Measurements from ENCODE around the gene PHACTR4. TPM values are rescaled to one million over a fixed set of nuclear protein-coding genes. Genes with fewer than 3 reads are reported as not detected.
"Not testable (repeated sequence)": the region's sequence is repeated elsewhere in the genome, so short reads cannot be mapped to it uniquely, and the experiment has no call there.

The PHACTR4 gene
- total RNA-seq, 1 experiment from 2014 or later = 50.7 TPM

GRCh38 chr1:28447679-28448078, 78.1 kb downstream of the PHACTR4 start:
- peak overlapping the region; percentile 79 for H3K27ac Mint-ChIP-seq (ENCODE audit: low read depth, unreplicated experiment)
- BruUV-seq (replicated peaks) = no TSS peak
- no peaks in the 10 kb centered on the region for H3K9me3 Mint-ChIP-seq (ENCODE audit: unreplicated experiment)
- H3K27me3 Mint-ChIP-seq (ENCODE audit: insufficient read depth, unreplicated experiment) = no peaks in the 10 kb centered on the region
- intact Hi-C loops (cut with micrococcal nuclease) = no loop called here
- peaks cover 7% of the 10 kb centered on the region for H3K36me3 Mint-ChIP-seq (ENCODE audit: insufficient read depth, unreplicated experiment)
- ChIA-PET POLR2A (interaction anchor here (0.6 to 6.2 kb wide), 5 partner anchors 9 to 60 kb away, joined by 3 to 58 read pairs (median 3); no protein-coding TSS in a partner anchor), CTCF (interaction anchor here (0.6 kb wide), 1 partner anchor 39 kb away, joined by 4 read pairs; no protein-coding TSS in a partner anchor)
- no peak for DNase-seq (ENCODE audit: unreplicated experiment)
- H3K4me3 Mint-ChIP-seq (ENCODE audit: unreplicated experiment) = no peak overlapping the region
- TF ChIP-seq CTCF (IDR thresholded peaks at IDR 0.05; ENCODE audit: unreplicated experiment) = no peak
- H3K4me1 Mint-ChIP-seq (ENCODE audit: insufficient read depth, unreplicated experiment) = peaks cover 15% of the 10 kb centered on the region

- POLR2A ChIA-PET = interaction anchor here (0.6 to 6.2 kb wide), 5 partner anchors 9 to 60 kb away, joined by 3 to 58 read pairs (median 3); no protein-coding TSS in a partner anchor
- BruUV-seq (replicated peaks); H3K27me3 Mint-ChIP-seq (ENCODE audit: insufficient read depth, unreplicated experiment); DNase-seq (ENCODE audit: unreplicated experiment); CTCF ChIA-PET; H3K36me3 Mint-ChIP-seq (ENCODE audit: insufficient read depth, unreplicated experiment); H3K4me3 Mint-ChIP-seq (ENCODE audit: unreplicated experiment); H3K9me3 Mint-ChIP-seq (ENCODE audit: unreplicated experiment); intact Hi-C loops (cut with micrococcal nuclease): not testable (repeated sequence)
- Mint-ChIP-seq H3K27ac (ENCODE audit: low read depth, unreplicated experiment) (peak overlapping the region; percentile 79), H3K4me1 (ENCODE audit: insufficient read depth, unreplicated experiment) (peaks cover 11% of the 10 kb centered on the region)
These were observed 78.6 kb downstream of the PHACTR4 start for GRCh38 chr1:28448094-28448611.

GRCh38 chr1:28449904-28450303, 80.4 kb downstream of the PHACTR4 start:
- POLR2A ChIA-PET = interaction anchor here (0.6 to 6.8 kb wide), 9 partner anchors 8 to 208 kb away, joined by 3 to 58 read pairs (median 4); partner anchors contain the start of gene RCC1
- CTCF ChIA-PET = interaction anchor here (0.6 to 1.0 kb wide), 2 partner anchors 61 to 1150 kb away, joined by 3 read pairs; no protein-coding TSS in a partner anchor
- no peaks in the 10 kb centered on the region for H3K9me3 Mint-ChIP-seq (ENCODE audit: unreplicated experiment)
- H3K4me1 Mint-ChIP-seq (ENCODE audit: insufficient read depth, unreplicated experiment) = peaks cover 13% of the 10 kb centered on the region
- peaks cover 18% of the 10 kb centered on the region for H3K36me3 Mint-ChIP-seq (ENCODE audit: insufficient read depth, unreplicated experiment)
- no peaks in the 10 kb centered on the region for H3K27me3 Mint-ChIP-seq (ENCODE audit: insufficient read depth, unreplicated experiment)
- peak overlapping the region; percentile 79 for H3K27ac Mint-ChIP-seq (ENCODE audit: low read depth, unreplicated experiment)
- BruUV-seq (replicated peaks) = no TSS peak
- DNase-seq (ENCODE audit: unreplicated experiment) = peak; percentile 94
- TF ChIP-seq CTCF (IDR thresholded peaks at IDR 0.05; ENCODE audit: unreplicated experiment) = no peak
- intact Hi-C loops (cut with micrococcal nuclease) = no loop called here
- H3K4me3 Mint-ChIP-seq (ENCODE audit: unreplicated experiment) = peak overlapping the region; percentile 40

GRCh38 chr1:28450561-28450960, 81.0 kb downstream of the PHACTR4 start:
- DNase-seq (ENCODE audit: unreplicated experiment) = no peak
- TF ChIP-seq CTCF (IDR thresholded peaks at IDR 0.05; ENCODE audit: unreplicated experiment) = no peak
- H3K27me3 Mint-ChIP-seq (ENCODE audit: insufficient read depth, unreplicated experiment) = no peaks in the 10 kb centered on the region
- peaks cover 16% of the 10 kb centered on the region for H3K4me1 Mint-ChIP-seq (ENCODE audit: insufficient read depth, unreplicated experiment)
- ChIA-PET CTCF (interaction anchor here (0.5 to 1.1 kb wide), 3 partner anchors 60 to 202 kb away, joined by 3 to 5 read pairs (median 3); no protein-coding TSS in a partner anchor), POLR2A (interaction anchor here (0.7 to 6.8 kb wide), 6 partner anchors 12 to 58 kb away, joined by 4 to 58 read pairs (median 8); partner anchors contain the start of gene RCC1)
- BruUV-seq (replicated peaks) = no TSS peak
- no peak overlapping the region for H3K4me3 Mint-ChIP-seq (ENCODE audit: unreplicated experiment)
- peaks cover 11% of the 10 kb centered on the region for H3K36me3 Mint-ChIP-seq (ENCODE audit: insufficient read depth, unreplicated experiment)
- no peaks in the 10 kb centered on the region for H3K9me3 Mint-ChIP-seq (ENCODE audit: unreplicated experiment)
- peak overlapping the region; percentile 79 for H3K27ac Mint-ChIP-seq (ENCODE audit: low read depth, unreplicated experiment)
- intact Hi-C loops (cut with micrococcal nuclease) = no loop called here

Measured in MCF 10A (cell line).